Activated T-cell treated with anti-CD3 and anti-CD28 coated beads, Interleukin-2, amount 50 U/mL, for 1 hour (primary cell): ENCODE data around the gene TNFAIP2.
"Not testable (repeated sequence)": the region's sequence is repeated elsewhere in the genome, so short reads cannot be mapped to it uniquely, and the experiment has no call there.

ENCODE experiments used
- DNase-seq: peaks from one replicate; pipeline ENCODE4 v3.0.0-alpha.2; 2020

The TNFAIP2 gene

DNA sequence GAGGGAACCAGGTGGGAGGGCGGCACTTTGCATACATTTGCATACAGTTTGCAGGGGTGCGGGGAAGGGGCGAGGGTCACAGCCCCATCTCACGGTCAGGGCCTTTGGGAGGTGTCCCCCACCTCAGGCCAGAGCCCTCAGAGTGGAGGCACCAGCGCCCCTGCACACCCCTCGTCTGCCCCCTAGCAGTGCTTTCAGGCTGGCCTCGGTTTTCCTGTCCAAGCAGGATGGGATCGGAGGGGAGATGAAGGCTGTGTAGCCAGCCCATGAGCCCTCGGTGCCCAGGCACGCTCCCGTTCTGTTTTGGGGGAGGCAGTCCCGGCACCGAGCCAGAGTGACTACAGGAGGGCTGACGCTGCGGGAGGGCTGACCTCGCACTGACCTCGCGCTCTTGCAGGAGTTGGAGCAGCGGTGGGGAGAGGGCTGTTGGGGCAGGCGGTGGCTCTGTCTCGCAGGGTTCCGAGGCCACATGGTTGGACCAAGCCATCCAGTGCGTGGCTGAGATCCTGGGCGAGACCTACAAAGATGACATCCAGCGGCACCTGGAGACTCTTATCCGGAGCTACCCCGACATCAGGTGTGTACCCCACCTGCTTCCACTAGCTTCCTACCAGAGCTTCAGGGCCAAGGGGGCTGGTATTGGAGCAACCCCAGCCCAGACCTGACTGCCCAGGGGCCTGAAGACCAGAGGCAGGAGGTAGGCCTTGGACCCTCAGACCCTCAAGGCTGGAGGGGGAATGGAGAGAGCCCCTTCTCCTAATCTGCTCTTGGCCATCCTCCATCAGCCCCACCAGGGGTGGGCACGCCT lies 15.1 kb upstream of the TNFAIP2 start:
- DNase-seq = no peak

- DNase-seq = no peak
Measured at GRCh38 chr14:103108749-103109207, 14.5 kb upstream of the TNFAIP2 start.

DNA sequence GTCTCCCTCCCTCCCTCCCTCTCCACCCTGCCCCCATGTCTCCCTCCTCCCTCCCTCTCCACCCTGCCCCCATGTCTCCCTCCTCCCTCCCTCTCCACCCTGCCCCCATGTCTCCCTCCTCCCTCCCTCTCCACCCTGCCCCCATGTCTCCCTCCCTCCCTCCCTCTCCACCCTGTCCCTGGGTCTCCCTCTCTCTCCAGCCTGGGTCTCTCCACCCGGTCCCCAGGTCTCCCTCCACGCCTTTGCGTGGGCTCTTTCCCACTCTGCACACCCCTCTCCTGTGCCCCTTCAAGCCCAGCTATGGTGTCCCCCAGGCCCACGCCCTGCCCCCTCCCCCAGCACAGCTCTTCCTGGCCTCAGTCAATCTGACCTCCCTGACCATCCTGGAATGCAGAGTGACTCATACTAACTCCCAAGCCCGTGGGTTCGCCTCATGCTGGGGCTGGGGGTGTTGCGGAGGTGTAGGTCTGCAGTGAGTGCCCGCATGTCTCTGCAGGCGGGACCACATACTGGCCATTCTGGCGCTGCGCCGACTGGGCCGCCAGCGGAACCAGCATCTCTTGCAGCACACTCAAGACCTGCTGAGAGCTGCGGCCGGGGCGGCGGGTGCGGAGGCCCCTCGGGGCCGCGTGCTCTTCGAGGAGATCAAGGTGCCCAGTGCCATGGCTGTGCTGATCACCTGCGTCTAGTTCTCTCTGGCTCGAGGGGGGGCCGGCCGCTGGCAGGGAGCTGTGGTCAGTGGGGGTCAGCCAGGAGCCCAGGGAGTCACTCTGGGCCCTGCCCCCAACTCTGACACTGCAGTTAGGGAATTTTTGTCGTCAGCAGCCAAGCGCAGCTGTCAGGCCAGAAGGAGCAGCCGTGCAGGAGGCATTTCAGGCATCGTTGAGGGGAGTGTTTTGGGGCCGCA lies 13.5 kb upstream of the TNFAIP2 start:
- no peak for DNase-seq

GRCh38 chr14:103110681-103111231 lies 12.5 kb upstream of the TNFAIP2 start:
- no peak for DNase-seq

DNA sequence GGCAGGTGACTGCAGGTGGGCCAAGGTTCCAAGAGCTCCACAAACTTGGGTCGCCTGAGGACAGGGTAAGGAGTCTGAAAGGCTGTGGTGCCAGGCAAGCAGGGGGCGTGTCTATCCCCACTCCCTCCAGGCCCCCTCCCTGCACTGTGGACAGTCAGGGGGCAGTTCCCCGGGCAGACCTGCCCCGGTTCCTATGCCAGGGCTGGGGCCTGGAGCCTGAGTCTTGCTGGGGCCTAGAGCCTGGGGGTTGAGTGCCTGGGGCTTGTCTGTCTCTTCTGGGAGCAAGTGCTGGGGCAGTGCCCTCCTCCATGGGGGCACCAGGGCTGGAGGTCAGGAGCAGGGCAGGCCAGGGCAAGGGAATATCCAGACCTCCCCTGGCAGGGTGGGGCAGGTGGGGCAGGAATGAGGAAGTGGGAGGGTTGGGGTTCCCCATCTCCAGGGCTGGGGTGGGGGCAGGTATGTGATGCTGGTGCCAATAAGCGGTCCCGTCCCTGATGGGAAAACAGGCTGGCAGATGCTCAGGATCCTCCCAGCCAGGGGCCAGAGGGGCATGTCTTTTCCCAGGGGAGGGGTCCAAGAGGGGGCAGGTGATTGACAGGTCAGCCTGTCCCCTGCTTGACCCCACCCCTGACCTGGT lies 11.9 kb upstream of the TNFAIP2 start:
- DNase-seq = no peak

DNA sequence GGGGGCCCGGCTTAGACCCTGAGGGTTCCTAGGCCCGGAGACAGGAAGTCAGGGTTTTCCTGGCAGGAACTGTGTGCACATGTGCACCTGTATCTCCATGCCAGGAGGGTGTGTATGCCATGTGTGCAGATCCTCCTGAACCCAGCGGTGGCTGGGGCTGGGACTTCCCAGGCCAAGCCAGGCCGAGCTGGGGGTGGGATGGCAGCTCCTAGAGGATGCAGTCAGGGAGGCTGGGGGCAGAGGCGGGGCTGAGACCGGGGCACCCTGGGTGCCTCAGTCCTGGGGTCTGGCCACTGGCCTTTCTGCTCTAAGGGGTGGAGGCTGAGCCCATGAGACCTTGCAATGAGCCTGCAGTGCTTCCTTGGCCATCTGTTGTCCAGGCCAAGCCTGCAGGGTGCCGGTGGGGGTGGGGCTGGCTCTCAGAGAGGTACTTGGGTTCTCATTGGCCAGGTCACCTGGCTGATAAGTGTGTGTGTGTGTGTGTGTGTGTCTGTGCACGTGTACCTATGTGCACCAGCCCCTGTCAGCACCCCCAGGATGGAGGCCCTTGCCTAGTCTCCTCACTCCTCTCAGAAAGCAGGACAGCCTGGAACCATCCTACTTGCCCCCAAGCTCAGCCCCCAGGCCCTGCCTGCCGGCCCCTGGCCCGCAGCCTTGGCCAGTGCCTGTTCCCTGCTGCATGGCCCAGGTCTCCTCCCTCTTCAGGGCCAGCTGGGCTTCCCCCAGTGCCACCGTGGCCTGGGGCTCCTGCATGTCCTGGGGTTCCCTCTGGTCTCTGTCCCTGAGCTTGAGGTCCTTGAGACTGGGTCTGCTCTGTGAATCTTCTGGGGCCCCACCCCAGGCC lies 10.6 kb upstream of the TNFAIP2 start:
- no peak for DNase-seq

DNA sequence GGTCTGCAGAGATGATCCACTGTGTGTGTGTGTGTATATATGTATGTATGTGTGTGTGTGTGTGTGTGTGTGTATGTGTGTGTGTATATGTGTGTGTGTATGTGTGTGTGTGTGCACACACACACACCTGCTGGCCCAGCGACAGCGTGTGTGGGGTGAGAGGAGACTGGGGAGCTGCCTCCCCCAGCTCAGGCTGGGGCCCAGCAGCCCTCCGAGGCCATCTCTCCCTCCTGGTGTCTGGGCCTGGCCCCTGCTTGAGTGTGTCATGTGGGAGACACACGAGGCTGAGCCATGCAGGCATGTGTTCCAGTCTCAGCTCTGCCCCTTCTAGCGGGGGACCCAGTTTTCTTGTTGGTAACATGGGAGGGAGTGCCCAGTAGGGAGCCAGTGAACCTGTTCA lies 10.0 kb upstream of the TNFAIP2 start:
- DNase-seq = no peak

GRCh38 chr14:103113774-103114173 lies 9.5 kb upstream of the TNFAIP2 start:
- no peak for DNase-seq

- not testable (repeated sequence) for DNase-seq
Measured at GRCh38 chr14:103115086-103115679, 8.1 kb upstream of the TNFAIP2 start.

- no peak for DNase-seq
Measured at GRCh38 chr14:103115845-103116572, 7.3 kb upstream of the TNFAIP2 start.

DNA sequence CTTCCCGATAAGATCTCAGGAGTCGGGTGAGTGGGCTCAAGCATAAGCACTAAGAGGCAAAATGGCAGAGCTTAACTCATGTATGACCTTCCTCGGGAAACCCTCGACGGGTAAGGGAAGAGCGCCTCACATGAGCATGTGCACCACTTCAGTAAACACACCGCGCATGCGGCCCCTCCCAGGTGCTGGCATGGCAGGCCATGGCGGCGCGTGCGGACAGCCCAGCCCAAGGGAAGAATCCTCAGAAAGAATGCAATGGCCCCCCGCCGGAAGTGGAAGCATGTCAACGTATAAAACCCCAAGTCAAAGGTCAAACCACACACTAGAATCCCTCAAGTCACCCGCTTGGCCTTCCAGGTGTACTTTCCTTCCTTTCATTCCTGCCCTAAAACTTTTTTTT lies 6.6 kb upstream of the TNFAIP2 start:
- DNase-seq = no peak

DNA sequence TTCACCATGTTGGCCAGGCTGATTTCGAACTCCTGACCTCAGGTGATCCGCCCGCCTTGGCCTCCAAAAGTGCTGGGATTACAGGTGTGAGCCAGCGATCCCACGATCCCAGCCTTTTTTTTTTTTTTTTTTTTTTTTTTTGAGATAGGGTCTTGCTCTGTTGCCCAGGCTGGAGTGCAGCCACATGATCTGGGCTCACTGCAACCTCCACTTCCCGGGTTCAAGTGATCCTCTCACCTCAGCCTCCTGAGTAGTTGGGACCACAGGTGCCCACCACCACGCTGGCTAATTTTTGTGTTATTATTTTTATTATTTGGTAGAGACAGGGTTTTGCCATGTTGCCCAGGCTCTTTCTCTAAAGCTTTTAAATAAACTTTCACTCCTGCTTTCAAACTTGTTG lies 5.8 kb upstream of the TNFAIP2 start:
- not testable (repeated sequence) for DNase-seq

- DNase-seq = no peak
Measured at GRCh38 chr14:103118018-103118662, 5.1 kb upstream of the TNFAIP2 start.

DNA sequence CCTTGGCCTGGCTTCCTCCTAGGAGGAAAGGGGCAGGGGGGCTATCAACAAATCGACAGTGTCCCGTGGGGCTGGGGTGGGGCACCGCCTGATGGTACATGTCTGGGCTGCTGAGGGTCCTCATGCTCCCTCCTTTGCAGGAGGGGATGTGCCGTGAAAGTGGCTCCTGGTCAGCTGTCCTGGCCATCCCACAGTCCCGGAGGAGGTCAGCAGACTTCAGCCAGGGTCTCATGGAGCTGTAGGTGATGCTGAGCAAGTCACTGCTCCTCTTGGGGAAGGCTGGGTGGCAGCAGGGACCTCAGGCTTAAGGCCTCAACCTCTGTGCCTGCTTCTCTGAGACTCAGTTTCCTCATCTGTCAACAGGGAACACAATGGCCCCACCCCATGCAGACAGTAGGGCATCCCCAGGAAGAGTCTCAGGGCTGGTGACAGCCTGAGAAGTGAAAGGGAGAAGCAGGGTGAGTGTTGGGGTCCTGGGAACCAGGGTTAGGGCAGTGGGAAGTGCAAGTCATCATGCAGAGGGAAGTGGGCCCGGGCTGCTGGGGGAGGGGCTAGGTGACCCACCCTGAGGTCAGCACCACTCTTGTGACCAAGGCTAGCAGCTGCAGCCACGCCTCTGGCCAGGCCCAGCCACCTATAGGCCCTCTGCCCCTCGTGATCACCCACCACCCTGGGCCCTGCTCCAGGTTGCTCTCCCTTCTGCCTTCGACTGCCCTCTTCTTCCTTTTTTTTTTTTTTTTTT lies 4.4 kb upstream of the TNFAIP2 start:
- DNase-seq = no peak

- not testable (repeated sequence) for DNase-seq
Measured at GRCh38 chr14:103119527-103119926, 3.7 kb upstream of the TNFAIP2 start.

DNA sequence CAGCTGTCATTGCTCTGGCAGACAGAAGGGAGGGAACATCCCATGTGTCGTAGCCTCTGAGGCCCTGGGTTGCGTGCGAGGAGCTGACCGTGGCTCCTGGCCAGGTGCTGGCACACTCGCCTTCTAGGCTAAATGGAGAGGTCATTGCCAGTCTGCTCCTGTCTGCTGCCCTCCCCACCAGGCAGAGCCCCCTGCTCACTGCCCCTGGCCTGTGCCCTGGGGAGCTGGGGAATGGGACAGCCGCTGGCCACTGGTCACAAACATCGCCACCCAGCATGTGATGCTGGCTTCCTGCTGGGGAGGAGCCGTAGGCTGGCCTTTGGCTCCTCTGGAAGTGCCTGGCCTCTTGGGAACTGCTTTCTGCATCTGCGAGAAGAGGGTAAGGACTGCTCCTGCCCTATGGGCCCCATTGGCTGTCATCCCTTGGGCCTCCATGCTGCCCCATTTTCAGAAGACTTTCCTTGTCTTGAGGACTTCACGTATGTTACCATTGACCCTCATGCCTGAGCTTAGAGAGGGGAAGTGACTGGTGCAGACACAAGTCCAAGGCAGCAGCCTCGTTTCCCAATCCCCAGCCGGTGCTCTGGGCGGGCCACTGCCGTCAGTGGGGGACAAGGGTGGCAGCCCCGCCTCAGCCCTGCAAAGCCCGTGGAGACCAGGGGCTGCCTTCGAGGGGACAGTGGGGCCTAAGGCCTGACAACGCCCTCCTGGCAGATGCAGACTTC lies 2.0 kb upstream of the TNFAIP2 start:
- DNase-seq = no peak

DNA sequence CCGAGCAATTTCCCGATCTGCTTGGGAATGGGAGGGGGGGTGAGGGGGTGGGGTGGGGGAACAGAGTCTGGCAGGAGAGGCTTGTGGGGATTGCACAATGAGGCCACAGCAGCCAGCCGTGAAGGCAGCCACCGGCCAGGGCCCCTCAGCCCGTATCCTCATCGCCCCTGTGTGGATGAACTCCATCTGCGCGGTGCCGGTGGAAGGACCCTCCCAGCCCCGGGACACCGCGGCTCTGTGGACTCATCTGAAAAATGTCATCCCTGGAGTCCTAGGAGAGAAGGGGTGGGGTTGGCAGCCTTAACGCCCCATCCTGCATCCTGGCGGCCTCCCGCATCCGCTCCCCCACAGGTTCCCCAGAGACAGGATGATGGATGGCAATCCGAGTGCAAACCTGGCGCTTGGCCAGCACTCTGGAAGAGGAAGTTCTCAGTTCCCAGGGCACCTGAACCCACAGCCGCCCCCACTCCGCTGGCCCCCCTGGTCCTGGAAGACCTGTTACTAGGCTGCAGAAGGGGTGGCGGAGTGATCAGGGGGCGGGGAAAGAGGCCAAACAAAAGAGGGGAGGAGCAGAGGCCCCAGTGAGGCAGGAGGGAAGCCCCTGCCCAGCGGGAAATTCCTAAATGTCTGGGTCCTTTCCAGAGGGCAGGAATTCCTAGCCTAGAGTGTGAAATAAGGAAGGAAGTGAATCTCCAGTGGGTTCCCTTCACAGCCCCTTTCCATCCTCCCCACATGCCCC lies 1.2 kb upstream of the TNFAIP2 start:
- no peak for DNase-seq

GRCh38 chr14:103122585-103122946 lies 695 bp upstream of the TNFAIP2 start:
- no peak for DNase-seq
